Progenitor cell of endocrine pancreas (in vitro differentiated cells): ENCODE results near the gene FETUB. TPM values are rescaled to one million over a fixed set of nuclear protein-coding genes. Genes with fewer than 3 reads are reported as not detected.

Experiments
- DNase-seq: peaks from one replicate; pipeline ENCODE4 v3.0.0; 2021; ENCODE audit warnings: low spot score; ENCODE audit not compliant: unreplicated experiment
- H3K27ac Mint-ChIP-seq: 2 replicates; pipeline ENCODE4 v1.8.0; 2021; ENCODE audit warnings: mild to moderate bottlenecking, moderate library complexity, mixed read lengths
- H3K27me3 Mint-ChIP-seq: 2 replicates; pipeline ENCODE4 v1.8.0; 2021; ENCODE audit warnings: mixed read lengths
- H3K36me3 Mint-ChIP-seq: 2 replicates; pipeline ENCODE4 v1.8.0; 2022; ENCODE audit warnings: mixed read lengths; ENCODE audit not compliant: insufficient read depth
- H3K4me1 Mint-ChIP-seq: 2 replicates; pipeline ENCODE4 v1.8.0; 2021; ENCODE audit warnings: low read depth, mixed read lengths
- H3K4me3 Mint-ChIP-seq: 2 replicates; pipeline ENCODE4 v1.8.0; 2021; ENCODE audit warnings: low read depth, mild to moderate bottlenecking, moderate library complexity, mixed read lengths
- H3K9me3 Mint-ChIP-seq: 2 replicates; pipeline ENCODE4 v1.8.0; 2021; ENCODE audit warnings: low read depth, mixed read lengths
- total RNA-seq: library from RNA; stranded (reverse); gene quantifications from 2 replicates; pipeline ENCODE4 v1.2.1, GENCODE V29; 2021
- TF ChIP-seq, protein P1 (sequence below): fragments of 200-600 bp; sonication (generic); IDR thresholded peaks from one replicate; pipeline ENCODE4 v1.5.0; 2021; ENCODE audit warnings: antibody characterized with exemption, mild to moderate bottlenecking; ENCODE audit not compliant: unreplicated experiment

Gene FETUB
- total RNA-seq, 1 donor from 2014 or later = not detected

GRCh38 chr3:186620213-186621092, 19.7 kb upstream of the FETUB start:
- H3K4me3 Mint-ChIP-seq = no peak overlapping the region
- no peaks in the 10 kb centered on the region for H3K4me1 Mint-ChIP-seq
- TF ChIP-seq, protein P1, sequence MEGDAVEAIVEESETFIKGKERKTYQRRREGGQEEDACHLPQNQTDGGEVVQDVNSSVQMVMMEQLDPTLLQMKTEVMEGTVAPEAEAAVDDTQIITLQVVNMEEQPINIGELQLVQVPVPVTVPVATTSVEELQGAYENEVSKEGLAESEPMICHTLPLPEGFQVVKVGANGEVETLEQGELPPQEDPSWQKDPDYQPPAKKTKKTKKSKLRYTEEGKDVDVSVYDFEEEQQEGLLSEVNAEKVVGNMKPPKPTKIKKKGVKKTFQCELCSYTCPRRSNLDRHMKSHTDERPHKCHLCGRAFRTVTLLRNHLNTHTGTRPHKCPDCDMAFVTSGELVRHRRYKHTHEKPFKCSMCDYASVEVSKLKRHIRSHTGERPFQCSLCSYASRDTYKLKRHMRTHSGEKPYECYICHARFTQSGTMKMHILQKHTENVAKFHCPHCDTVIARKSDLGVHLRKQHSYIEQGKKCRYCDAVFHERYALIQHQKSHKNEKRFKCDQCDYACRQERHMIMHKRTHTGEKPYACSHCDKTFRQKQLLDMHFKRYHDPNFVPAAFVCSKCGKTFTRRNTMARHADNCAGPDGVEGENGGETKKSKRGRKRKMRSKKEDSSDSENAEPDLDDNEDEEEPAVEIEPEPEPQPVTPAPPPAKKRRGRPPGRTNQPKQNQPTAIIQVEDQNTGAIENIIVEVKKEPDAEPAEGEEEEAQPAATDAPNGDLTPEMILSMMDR = no peak
- H3K27me3 Mint-ChIP-seq = peaks cover 46% of the 10 kb centered on the region
- no peak for DNase-seq
- no peak overlapping the region for H3K27ac Mint-ChIP-seq
- H3K9me3 Mint-ChIP-seq = no peaks in the 10 kb centered on the region
- H3K36me3 Mint-ChIP-seq = no peaks in the 10 kb centered on the region

DNA sequence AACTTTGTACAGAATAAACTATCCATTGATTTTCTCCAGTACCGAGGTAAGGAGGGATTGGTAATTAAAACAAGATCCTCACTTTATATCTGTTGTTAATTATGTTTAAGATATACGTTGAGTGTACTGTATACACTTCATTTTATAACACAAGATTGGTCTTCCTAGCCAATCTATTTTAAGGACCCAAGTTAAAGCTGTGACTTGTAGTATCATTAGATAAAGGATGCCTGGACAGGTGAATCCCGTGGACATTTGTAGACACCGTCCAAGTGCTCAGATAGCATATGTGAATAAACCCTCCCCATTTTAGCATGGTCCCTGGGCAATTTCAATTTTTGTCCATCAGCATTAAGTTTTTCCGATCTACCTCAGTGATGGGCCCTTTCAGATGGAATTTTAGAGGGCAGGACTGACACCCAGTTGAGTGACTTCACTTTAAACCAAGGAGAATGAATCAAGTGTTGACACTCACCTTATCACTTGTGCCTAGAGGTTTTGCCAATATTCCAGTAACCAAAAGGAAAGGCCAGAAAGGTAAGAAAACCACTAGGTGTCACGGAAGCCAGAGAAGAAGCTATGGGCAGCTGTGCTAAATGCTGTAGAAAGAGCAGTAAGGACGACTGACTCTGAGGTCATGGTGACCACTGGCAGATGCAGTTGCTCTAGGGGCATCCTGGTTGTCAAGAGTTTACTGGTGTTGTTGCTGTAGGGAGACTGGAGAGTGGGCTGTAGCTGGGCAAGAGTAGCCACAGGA, 18.1 kb upstream of the FETUB start:
- Mint-ChIP-seq H3K9me3 (no peaks in the 10 kb centered on the region), H3K4me1 (no peaks in the 10 kb centered on the region), H3K36me3 (no peaks in the 10 kb centered on the region), H3K27ac (no peak overlapping the region), H3K27me3 (peaks cover 37% of the 10 kb centered on the region), H3K4me3 (no peak overlapping the region)
- no peak for DNase-seq
- TF ChIP-seq, protein P1 = no peak

DNA sequence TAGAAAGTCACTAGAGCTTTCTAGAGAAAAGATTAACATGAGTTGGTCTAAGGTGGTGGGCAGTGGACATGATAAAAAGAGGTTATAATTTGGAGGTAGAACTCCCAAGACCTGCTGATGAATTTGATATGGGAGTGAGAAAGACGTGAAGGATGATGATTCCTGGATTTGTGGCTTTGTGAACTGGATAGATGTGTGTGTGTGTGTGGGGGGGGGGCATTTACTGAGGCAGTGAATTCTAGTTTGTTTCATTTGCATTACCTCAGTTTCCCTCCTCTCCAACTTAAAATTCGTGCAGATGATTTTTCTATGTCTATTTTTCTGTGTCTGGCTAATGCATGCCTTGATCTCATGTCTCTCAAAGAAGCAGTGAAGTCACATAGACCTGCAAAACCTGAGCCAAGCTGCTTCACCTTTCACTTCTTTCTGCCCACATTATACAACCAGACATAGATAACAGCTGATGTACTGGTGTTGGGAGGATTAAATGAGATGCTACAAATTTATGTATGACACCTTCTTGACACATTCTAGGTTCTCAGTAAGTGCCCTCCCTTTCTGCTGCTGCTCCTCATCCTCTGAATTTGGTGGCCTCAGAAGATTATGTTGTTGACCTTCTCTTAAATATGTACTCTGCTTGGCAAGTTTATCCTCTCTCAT, 17.4 kb upstream of the FETUB start:
- Mint-ChIP-seq H3K4me3 (no peak overlapping the region), H3K27me3 (peaks cover 30% of the 10 kb centered on the region), H3K9me3 (no peaks in the 10 kb centered on the region), H3K36me3 (no peaks in the 10 kb centered on the region), H3K4me1 (no peaks in the 10 kb centered on the region), H3K27ac (no peak overlapping the region)
- no peak for DNase-seq
- TF ChIP-seq, protein P1 = no peak

DNA sequence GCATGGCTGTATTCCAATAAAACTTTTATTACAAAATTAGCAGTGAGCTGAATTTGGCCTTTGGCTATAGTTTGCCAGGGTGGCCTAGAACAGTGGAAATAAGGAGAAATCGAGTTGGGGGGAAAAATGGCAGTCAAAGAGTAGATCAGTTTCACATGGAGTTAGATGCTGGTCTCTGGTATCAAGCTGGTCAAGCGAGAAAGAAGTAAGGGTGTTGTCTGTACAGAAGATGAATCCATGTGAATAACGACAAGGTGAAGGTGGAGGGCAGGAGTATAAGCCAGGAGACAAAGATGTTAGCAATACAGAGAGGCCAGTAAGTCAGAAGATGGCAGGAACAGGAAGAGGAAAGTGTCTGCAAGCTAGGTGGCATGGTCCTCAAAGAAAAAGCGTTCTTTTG, 15.6 kb upstream of the FETUB start:
- H3K4me3 Mint-ChIP-seq = no peak overlapping the region
- H3K4me1 Mint-ChIP-seq = peaks cover 2% of the 10 kb centered on the region
- H3K27ac Mint-ChIP-seq = no peak overlapping the region

More for the DNA sequence above, 15.6 kb upstream of the FETUB start:
- TF ChIP-seq, protein P1 = no peak
- Mint-ChIP-seq H3K9me3 (no peaks in the 10 kb centered on the region), H3K36me3 (no peaks in the 10 kb centered on the region), H3K27me3 (peaks cover 18% of the 10 kb centered on the region)
- no peak for DNase-seq
